HG02981 (cell line): Measurements from ENCODE around the gene AADACL4.
"Not testable (repeated sequence)": the region's sequence is repeated elsewhere in the genome, so short reads cannot be mapped to it uniquely, and the experiment has no call there.

Experiments
- ATAC-seq: cut with Tn5 transposase; IDR thresholded peaks from one replicate; pipeline ENCODE4 v1.9.1; 2021; ENCODE audit warnings: mild to moderate bottlenecking, moderate library complexity; ENCODE audit not compliant: unreplicated experiment

The AADACL4 gene

GRCh38 chr1:12657885-12658512 is 14.1 kb downstream of the AADACL4 start:
- ATAC-seq: not testable (repeated sequence)

- peak; percentile 53 for ATAC-seq
Observed at GRCh38 chr1:12658531-12659453, 14.9 kb downstream of the AADACL4 start.

GRCh38 chr1:12661606-12662219 is 17.8 kb downstream of the AADACL4 start:
- ATAC-seq: no peak

GRCh38 chr1:12662556-12662955 is 18.7 kb downstream of the AADACL4 start:
- no peak for ATAC-seq

- no peak for ATAC-seq
Observed at GRCh38 chr1:12665511-12665910, 21.6 kb downstream of the AADACL4 start.

- ATAC-seq: no peak
Observed at GRCh38 chr1:12666141-12666735, 22.4 kb downstream of the AADACL4 start.

- no peak for ATAC-seq
Observed at GRCh38 chr1:12669529-12670068, 25.7 kb downstream of the AADACL4 start.

GRCh38 chr1:12674358-12674757 is 30.5 kb downstream of the AADACL4 start:
- ATAC-seq: no peak

GRCh38 chr1:12676122-12676521 is 32.2 kb downstream of the AADACL4 start:
- ATAC-seq: not testable (repeated sequence)

GRCh38 chr1:12677565-12677964 is 33.7 kb downstream of the AADACL4 start:
- no peak for ATAC-seq

GRCh38 chr1:12678350-12678749 is 34.5 kb downstream of the AADACL4 start:
- no peak for ATAC-seq

- ATAC-seq: no peak
Observed at GRCh38 chr1:12678820-12679219, 34.9 kb downstream of the AADACL4 start.

- ATAC-seq: no peak
Observed at GRCh38 chr1:12690156-12690555, 46.3 kb downstream of the AADACL4 start.

- ATAC-seq: no peak
Observed at GRCh38 chr1:12692967-12693782, 49.3 kb downstream of the AADACL4 start.

GRCh38 chr1:12696658-12697057 is 52.8 kb downstream of the AADACL4 start:
- ATAC-seq: no peak

- ATAC-seq: no peak
Observed at GRCh38 chr1:12697397-12697796, 53.5 kb downstream of the AADACL4 start.

- no peak for ATAC-seq
Observed at GRCh38 chr1:12703821-12704451, 60.1 kb downstream of the AADACL4 start.

- no peak for ATAC-seq
Observed at GRCh38 chr1:12706061-12706460, 62.2 kb downstream of the AADACL4 start.

- ATAC-seq: no peak
Observed at GRCh38 chr1:12708396-12709090, 64.7 kb downstream of the AADACL4 start.
